SKM-1 treated with dmso at 0.1 percent for 144 hours (cell line): ENCODE data around the gene NAT9.

ENCODE experiments used
- DNase-seq: peaks from one replicate; lab custom pipeline; 2025; ENCODE audit not compliant: unreplicated experiment; lab: John Stamatoyannopoulos, UW

The NAT9 gene

DNA sequence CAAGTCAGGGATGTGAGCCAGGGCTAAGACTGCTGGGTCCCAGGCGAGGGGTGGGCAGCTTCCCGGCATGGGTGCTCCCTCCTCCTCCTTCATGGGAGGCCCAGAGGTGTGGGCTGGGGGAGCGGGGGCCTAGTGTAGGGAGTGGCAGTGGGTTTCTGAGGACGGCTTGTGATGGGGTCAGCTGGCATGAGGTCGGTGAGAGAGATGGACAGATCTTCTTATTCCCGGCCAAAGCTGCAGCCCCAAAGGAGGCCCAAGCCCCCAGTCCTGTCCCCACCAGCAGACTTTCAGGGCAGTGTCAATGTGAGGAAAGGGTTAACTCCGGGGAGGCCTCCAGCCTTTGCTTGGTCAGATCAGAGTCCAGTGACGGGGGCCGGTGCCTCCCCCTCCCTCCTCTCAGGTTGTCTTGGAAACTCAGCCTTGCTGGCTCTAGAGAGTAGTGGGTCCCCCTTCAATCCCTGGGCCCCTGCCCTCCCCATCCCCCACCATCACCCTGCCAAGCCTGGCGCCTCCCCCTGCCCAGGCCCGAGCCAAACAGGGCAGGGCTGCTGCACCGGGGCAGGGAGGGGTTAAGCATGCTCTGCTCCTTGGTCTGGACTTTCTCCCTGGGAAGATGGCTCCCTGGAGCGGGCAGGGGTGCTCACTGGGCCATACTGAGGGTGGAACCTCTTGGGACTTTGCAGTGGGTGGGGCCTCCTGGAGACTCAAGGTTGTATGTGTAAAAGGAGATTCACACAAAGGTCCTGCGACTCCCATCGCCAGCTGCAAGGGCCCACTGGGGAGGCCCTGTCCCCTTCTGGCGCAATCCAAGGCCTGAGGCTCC lies 12.4 kb downstream of the NAT9 start:
- no peak for DNase-seq

DNA sequence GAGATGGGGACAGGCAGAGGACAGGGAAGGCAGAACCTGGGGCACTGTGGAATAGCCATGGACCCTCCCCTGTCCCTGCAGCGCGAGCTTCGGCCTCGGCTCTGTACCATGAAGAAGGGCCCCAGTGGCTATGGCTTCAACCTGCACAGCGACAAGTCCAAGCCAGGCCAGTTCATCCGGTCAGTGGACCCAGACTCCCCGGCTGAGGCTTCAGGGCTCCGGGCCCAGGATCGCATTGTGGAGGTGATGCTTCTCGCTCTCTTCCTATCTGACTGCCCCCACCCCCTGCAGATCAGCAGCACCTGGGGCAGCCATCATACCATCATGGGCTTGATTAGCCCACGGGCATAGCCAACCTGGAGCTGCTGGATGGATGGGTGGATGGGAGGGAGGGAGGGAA lies 14.2 kb downstream of the NAT9 start:
- no peak for DNase-seq

DNA sequence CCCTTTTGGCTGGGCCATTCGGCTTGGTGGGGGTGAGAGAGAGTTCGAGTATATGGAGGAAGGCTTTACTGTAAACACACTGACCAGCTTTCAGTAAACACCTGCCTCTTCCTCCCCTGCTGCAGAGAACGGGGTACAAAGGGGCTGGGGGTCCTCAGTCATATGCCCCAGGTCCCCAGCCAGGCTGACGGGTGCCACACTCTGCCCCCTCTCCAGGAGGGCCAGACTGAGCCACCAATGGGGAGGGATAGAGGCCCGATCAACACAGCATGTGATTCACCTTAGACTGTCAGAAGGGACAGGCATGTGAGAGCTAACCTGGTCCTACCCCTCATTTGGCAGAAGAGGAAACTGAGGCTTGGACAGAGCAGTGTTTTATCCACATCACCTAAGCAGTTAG lies 14.7 kb downstream of the NAT9 start:
- DNase-seq = no peak

DNA sequence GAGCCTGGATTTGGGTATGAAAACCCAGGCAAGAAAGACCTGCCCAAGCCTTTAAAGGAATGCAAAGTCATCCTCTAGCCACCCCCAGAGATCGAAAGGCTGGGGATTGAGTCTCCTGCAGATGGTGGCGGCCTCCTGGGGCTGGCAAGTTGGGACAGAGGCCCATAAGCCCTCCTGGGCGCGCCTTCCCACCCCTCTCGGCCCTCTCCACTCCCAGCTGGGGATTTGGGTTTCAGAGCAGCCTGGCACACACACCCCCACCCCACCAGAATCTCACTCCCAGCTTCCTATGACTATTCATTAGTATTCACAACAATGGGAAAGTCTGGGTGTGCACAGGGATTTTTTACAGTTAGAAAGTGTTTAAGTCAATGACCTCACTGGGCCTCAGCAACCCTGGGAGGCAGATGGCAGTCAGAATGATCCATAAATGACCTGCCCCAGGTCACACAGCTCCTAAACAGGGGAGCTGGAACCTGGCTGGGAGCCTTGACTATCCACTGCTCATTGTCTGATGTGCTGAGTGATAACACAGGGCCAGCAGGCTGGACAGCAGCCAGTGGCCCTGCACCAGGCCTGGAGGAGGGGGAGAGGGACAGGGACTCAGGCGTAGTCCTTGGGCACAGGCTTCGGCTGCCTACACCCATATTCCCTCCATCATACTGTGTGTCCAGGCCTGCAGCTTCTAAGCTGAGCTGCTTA lies 15.6 kb downstream of the NAT9 start:
- DNase-seq = no peak

DNA sequence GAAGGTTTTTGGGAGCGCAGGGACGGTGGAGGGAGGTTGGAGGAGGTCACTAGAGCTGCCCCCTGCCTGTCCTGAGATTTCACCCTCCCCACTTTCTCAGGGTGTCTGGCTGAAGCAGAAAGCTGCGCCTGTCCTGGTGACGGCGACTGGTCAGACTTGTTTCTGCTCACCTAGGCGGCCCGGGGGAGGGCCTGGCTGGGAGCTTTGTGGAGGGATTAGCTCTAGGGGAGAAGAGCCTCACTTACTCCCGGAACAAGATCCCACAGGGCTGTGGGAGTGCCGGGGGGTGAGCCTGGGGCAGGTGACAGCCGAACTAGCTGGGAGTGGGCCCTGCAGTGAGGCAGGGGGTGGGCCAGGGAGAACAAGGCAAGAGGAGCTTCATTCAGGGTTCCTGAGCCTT lies 16.2 kb downstream of the NAT9 start:
- DNase-seq = no peak

DNA sequence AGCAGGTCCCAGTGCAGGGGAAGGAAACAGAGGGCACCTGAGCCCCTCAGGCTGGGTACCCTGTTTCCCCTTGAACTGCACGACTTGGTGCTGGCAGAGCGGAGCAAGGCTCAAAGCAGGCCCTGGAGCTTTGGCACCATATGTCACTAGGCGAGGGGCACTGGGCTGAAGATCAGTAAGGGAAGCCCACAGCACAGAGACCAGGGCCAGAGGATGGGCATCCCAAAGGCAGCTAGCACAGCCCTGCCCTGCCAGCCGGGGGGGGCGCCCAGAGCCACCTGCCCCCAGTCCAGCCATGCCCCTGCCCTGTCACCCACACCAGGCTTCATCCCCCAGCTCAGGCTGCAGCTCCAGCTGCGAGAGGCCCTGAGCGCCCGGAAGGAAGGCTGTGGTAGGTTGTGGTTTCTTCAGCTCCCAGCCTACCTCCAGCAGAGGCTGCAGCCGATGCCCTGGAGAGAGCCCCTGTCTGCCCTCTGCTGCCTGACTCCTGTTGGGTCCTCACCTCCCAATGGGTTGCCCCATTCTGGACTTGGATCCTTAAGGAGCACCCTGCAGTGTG lies 16.8 kb downstream of the NAT9 start:
- peak; percentile 62 for DNase-seq

DNA sequence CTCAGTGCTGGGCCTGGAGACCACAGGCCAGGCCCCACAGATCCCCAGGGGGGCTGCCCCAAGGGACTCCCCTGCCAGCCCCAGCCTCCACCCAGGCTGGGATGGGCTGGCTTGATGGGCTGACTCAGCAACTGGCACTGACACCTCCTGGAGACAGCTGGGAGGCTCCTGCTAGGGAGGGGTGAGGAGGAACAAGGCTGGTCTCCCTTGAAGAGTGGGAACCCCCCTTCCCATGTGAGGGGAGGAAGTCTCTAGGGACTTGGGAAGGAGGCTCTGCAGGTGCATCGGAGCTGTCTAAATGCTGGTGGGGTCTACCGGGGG lies 17.3 kb downstream of the NAT9 start:
- DNase-seq = no peak

DNA sequence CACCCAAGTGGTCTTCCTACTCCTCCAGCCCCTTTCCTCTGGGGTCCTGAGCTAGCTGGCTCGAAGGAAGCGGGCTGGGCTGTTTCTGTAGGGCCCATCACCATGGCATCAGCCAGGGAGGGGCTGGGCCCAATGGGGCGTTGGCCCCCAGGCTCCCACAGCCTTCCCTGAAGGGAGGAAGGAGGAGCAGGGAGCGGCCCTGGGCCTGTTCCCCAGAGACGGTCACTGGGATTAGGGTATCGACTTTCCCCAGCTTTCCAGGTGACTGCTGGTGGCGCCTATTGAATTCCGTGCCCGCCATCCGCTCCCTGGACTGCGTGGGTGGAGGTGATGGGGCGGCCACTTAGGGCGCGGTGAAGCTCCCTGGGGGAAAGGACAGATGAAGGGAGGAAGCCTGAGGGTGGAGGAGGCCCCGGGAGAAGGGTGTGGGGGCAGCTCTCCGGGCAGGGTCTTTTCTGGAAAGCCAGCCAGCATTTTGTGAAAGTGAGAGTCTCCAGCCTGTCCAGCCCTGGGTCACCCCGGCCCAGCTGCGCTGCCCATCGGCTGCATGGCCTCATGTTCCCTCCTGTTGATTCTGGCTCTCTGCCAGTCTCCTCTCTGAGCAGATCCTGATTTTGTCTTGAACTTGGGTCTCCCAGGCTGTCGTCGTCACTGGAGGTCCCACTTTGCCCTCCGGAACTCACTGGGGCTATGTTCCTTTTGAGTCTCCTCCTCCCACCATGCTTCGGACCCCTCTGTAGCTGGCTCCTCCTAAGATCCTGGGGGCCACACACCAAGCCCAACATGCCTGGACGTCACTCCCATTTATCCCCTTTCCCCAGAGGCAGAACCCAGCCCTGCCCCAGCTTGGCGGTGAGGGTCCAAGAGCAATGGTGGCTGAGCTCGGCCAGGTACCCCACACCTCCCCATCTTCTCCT lies 18.0 kb downstream of the NAT9 start:
- DNase-seq = no peak

DNA sequence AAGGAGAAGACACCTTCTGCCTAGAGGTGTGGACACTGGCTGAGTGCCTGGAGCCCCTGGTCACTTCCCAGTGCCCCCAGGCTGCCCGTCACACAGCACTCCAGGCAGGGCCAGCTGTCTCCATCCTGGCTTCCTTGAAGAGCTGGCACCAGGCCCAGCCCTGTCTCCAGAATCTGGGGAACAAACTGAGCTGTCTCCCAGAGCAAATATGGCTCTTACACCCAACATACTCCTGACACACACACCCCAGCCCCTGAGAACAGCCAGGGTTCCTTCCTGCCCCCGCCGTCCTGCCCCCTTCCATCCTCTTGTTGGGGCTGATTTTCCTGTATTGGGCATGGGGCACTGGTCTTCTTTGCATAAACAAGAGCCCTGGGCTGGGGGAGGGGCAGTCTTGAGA lies 18.6 kb downstream of the NAT9 start:
- DNase-seq = no peak

DNA sequence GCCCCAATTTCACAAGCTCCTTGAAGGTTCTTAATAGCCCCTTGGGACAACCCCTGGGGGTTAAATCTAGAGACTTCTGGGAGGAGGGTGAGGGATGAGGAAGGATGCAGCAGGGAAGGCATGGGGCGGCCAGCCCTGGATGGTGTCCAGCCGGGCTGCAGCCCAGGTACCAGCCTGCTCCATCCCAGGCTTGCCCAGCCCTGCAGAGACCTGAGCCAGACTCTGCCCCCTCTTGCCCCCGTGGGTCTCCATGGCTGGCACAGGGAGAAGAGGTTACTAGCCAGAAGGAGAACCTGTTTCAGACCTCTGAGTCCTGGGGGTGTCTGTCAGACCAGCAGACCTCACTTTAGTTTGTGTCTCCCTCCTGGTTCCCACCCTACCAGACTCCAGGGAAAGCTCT lies 19.3 kb downstream of the NAT9 start:
- DNase-seq = no peak

DNA sequence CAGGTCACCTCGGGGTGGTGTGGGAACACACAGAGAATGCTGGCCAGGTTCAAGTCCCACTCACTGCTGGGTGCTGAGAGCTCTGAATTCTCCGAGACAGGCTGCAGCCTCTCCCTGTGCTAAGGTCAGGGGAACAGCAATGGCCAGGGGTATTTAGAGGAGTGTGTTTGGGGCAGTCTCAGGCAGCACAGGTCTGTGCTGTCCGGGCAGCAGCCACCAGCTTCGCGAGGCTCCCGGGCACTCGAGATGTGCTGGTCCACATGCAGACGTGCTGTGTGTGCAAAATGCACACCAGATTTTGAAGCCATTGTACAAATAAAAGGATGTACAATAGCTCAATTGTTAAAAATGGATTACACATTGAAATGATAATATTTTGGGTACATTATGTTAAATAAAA lies 20.6 kb downstream of the NAT9 start:
- DNase-seq = no peak

DNA sequence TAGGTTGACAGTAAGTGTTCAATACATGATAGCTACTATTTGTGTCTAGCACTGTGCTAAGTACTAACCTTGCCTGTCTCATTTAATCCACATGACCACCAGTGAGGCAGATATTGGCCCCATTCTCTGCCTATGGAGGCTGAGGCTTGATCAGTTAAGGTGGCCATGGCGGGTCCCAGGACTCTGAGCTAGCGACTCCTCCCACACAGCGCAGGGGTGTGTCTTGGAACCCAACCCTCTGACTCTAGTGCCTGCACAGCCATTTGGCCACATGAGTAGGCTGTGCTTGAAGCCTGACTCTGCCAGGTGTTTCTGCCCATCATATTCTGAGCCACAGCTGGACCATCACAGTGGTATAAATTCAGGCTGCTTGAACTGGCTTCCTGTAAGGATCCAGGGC lies 21.3 kb downstream of the NAT9 start:
- no peak for DNase-seq

DNA sequence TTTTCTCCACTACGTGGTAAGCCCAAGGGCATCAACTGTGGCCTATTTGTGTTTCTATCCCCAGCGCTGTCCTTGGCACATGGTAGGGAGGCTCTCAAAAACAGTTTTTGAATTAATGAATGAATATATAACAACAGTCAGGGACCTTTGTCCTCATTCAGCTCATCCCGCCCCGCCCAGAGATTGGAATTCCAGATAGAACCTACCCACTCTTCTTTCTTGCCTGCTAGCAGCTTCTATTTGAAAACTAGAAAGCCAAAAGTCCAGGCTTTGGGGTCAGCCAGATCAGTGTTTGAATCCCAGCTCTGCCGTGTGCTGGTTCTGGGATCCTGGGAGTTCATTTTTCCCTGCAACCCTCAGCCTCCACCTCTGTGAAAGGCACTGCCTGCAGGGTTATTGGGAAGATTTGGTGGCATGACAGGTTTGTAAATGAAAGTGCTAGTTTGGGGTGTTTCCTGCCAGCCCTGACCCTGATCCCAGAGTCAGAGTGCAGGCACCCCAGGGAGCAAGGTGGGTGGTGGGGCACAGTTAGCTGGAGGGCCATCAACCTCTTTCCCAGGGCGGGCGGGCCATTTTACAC lies 23.2 kb downstream of the NAT9 start:
- DNase-seq = no peak

DNA sequence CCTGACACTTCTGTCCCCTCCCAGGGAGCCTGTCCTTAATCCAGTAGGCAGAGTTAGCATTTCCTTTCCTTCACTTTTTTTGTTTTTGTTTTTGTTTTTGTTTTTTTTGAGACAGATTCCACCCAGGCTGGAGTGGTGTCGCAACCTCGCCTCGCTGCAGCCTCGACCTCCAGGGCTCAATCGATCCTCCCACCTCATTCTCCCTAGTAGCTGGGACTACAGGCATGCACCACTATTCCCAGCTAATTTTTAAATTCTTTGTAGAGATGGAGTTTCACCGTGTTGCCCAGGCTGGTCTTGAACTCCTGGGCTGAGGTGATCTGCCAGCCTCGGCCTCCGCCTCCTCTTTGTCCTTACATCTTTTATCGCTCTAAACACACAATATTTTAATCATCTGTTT lies 23.7 kb downstream of the NAT9 start:
- DNase-seq = no peak

DNA sequence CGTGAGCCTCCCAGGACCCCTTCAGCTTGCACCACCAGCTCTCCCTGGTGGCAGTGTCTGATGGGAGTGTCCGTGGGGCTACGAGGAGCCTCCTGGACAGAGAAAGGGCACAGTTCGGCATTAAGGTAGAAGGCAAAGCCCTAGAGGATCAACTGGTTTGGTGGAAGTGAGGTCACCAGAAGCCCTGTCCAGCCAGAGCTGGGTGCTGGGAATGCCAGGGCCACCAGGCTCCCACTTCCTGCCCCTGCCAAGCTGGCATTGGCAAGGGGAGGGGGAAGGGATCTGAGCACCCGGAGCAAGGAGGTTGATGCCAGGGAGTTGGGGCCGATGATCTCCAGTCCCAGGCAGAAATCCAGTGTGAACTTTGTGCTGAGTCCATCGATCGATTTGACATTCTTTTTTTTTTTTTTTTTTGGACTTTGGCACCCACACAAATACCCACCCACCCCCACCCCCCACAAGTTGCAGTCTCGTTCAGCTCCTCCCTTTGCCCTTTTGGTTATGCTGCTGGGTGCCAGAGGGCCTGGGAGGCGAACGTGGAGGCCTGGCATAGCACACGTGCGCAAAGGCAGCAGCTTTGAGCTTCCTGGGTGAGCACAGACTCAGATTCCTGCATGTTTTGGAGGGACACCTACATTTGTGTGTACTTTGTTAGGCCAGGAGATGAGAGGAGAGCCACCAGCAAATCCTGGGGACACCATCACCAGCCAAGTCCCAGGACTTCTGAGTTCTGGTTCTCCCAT lies 25.6 kb downstream of the NAT9 start:
- no peak for DNase-seq

DNA sequence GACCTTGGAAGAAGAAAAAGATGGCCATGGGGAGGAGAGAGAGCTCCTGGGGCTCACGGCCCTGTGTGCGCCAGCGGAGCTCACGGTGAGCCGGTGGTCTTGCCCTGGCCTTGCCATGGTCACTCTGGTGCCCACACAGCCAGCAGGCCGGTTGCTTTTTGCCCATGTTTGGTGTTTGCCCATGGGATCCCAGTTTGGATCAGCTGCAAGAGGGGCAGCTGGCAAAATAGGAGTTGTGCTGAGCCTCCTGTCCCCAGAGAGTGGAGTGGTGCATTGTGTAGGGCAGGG lies 26.2 kb downstream of the NAT9 start:
- DNase-seq = no peak

DNA sequence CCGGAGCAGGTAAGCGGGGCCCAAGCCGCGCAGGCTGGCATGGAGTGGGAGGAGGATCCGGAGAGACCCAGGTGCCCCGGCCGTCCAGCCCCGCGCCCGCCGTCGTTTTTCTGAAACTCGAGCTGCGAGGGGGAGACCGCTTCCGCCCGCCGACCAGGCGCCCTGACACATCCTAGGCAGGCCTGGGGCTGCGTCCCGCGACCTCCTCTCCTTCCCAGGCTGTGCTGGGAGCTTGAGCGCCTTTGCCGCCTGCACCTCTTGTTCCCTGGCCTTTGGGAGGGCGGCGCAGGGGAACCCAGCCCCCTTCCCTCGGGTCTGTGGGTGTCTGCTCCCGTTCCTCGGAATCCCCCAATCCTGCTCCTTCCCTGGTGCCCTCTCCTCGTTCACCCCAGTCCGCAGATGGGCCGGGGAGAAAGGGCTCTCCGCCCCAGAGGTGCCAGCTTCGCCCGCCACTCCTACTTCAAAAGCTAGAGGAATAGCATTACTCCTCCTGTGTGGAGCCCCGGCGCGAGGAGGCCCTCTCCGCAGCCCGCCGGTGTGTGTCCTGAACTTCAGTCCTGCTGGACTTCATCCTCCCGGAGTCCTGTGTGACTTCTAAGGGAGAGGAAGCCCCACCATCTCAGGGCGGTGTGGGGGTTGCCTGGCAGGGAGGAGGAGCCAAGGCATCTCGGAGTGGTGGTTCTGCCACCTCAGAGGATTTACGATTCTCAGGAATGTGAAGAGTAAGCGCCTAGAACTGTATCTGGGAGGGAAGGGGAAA lies 26.7 kb downstream of the NAT9 start:
- DNase-seq = no peak

DNA sequence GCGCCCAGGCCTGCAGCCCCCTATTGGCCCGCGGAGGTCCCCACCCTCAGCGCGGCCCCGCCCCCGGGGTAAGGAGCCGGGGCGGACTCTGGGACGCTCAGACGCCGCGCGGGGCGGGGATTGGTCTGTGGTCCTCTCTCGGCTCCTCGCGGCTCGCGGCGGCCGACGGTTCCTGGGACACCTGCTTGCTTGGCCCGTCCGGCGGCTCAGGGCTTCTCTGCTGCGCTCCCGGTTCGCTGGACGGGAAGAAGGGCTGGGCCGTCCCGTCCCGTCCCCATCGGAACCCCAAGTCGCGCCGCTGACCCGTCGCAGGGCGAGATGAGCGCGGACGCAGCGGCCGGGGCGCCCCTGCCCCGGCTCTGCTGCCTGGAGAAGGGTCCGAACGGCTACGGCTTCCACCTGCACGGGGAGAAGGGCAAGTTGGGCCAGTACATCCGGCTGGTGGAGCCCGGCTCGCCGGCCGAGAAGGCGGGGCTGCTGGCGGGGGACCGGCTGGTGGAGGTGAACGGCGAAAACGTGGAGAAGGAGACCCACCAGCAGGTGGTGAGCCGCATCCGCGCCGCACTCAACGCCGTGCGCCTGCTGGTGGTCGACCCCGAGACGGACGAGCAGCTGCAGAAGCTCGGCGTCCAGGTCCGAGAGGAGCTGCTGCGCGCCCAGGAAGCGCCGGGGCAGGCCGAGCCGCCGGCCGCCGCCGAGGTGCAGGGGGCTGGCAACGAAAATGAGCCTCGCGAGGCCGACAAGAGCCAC lies 27.4 kb downstream of the NAT9 start, which contains the start of gene NHERF1:
NHERF1 (plus strand) TSS at position 100 of the 750 bp plus-strand sequence; CDS start at position 319, 219 bp downstream.
- DNase-seq = peak; percentile 92

DNA sequence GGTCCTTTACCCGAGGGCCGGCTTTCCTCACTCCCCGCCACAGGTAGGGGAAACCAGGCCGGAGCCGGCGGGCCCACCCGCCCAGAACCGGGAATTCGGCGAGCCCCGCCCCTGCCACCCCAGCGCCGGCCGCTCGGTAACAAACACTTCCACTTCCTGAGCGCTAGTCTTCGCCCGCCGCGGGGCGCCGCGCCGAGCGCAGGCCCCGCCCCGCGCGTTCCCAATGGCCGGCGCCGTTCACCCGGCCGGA lies 27.9 kb downstream of the NAT9 start:
- DNase-seq = no peak
